GM23248 (cell line): ENCODE measurements around the gene OS9. TPM values are rescaled to one million over a fixed set of nuclear protein-coding genes. Genes with fewer than 3 reads are reported as not detected.

Experiments used
- DNase-seq: peaks from one replicate; pipeline ENCODE4 v3.0.0-alpha.2; 2015
- H2AFZ ChIP-seq: fragments of 200-600 bp; sonication (generic); 2 replicates; pipeline ENCODE4 v1.6.1; 2016; ENCODE audit warnings: antibody characterized with exemption
- H3F3A ChIP-seq: fragments of 200-600 bp; sonication (generic); 2 replicates; pipeline ENCODE4 v1.6.1; 2016; ENCODE audit warnings: mild to moderate bottlenecking, antibody characterized with exemption, mixed run types; ENCODE audit not compliant: insufficient read depth
- H3K27ac ChIP-seq: fragments of 200-600 bp; sonication (generic); 2 replicates; pipeline ENCODE4 v1.5.1; 2016; ENCODE audit warnings: mild to moderate bottlenecking
- H3K27me3 ChIP-seq: fragments of 200-600 bp; sonication (generic); replicated peaks from 2 replicates; pipeline ENCODE4 v1.6.1; 2016; ENCODE audit warnings: mild to moderate bottlenecking; ENCODE audit not compliant: insufficient read depth
- H3K36me3 ChIP-seq: fragments of 200-600 bp; sonication (generic); 2 replicates; pipeline ENCODE4 v1.6.1; 2016; ENCODE audit warnings: low read depth, mild to moderate bottlenecking
- H3K4me1 ChIP-seq: fragments of 200-600 bp; sonication (generic); 2 replicates; pipeline ENCODE4 v1.6.1; 2016; ENCODE audit warnings: mild to moderate bottlenecking; ENCODE audit not compliant: insufficient read depth
- H3K4me2 ChIP-seq: fragments of 200-600 bp; sonication (generic); one replicate; pipeline ENCODE4 v1.6.1; 2016; ENCODE audit warnings: mild to moderate bottlenecking; ENCODE audit not compliant: unreplicated experiment
- H3K4me3 ChIP-seq: fragments of 200-600 bp; sonication (generic); 2 replicates; pipeline ENCODE4 v1.5.1; 2016; ENCODE audit warnings: mild to moderate bottlenecking
- H3K79me2 ChIP-seq: fragments of 200-600 bp; sonication (generic); 2 replicates; pipeline ENCODE4 v1.6.1; 2016; ENCODE audit warnings: mild to moderate bottlenecking; ENCODE audit not compliant: insufficient read depth
- H3K9ac ChIP-seq: fragments of 200-600 bp; sonication (generic); 2 replicates; pipeline ENCODE4 v1.6.1; 2016; ENCODE audit warnings: mild to moderate bottlenecking
- H3K9me2 ChIP-seq: fragments of 200-600 bp; sonication (generic); 2 replicates; pipeline ENCODE4 v1.6.1; 2016; ENCODE audit warnings: mixed run types, mild to moderate bottlenecking, moderate library complexity; ENCODE audit not compliant: insufficient read depth
- H3K9me3 ChIP-seq: fragments of 200-600 bp; sonication (generic); one replicate; pipeline ENCODE4 v1.6.1; 2017; ENCODE audit warnings: low read depth
- H4K20me1 ChIP-seq: fragments of 200-600 bp; sonication (generic); 2 replicates; pipeline ENCODE4 v1.6.0; 2016; ENCODE audit not compliant: insufficient read depth
- EZH2 ChIP-seq: fragments of 200-600 bp; sonication (generic); IDR thresholded peaks from 2 replicates; pipeline ENCODE4 v1.6.1; 2018; ENCODE audit warnings: antibody characterized with exemption, mild to moderate bottlenecking; ENCODE audit not compliant: insufficient read depth, poor library complexity, severe bottlenecking
- EZH2phosphoT487 ChIP-seq: fragments of 200-600 bp; sonication (generic); IDR thresholded peaks from 2 replicates; pipeline ENCODE4 v1.6.1; 2018; ENCODE audit warnings: antibody characterized with exemption, moderate library complexity, mild to moderate bottlenecking, low read depth; ENCODE audit not compliant: insufficient read depth
- WGBS, 2 experiments: methylation state at CpG; one replicate each; pipeline ENCODE4 v1.1.6; 2015 to 2017; ENCODE audit warnings: low lambda C conversion rate in 2 of 2, low coverage in 1 of 2; ENCODE audit errors: missing lambda C conversion rate in 2 of 2; 5-methylcytosine and 5-hydroxymethylcytosine counted together
- in situ Hi-C: fragments of 300-500 bp; cut with MboI; formaldehyde crosslinking; loops from 2 replicates; pipeline ENCODE4 v1.15.0; 2020
- polyA plus RNA-seq: library from polyadenylated mRNA; unstranded; fragments of >200 nt; fragmentation: Nextera tagmentation; extraction: Ambion mirVana; gene quantifications from 2 replicates; pipeline ENCODE4 v1.2.1, GENCODE V29; 2016
- total RNA-seq: library from RNA; depleted of rRNA; stranded (reverse); fragments of >200 nt; shearing (Covaris generic); gene quantifications from 2 replicates; pipeline ENCODE4 v1.2.3, GENCODE V29; 2014

Gene OS9
- total and polyA plus RNA-seq, 2 experiments from 2014 or later: 186 to 329 TPM

- Histone ChIP-seq H3K9me3 (no peaks in the 10 kb centered on the region), H3K4me3 (no peak overlapping the region), H2AFZ (no peak overlapping the region), H3K9me2 (no peaks in the 10 kb centered on the region), H3K9ac (no peak overlapping the region), H3K79me2 (peaks cover 18% of the 10 kb centered on the region), H3K4me1 (peaks cover 8% of the 10 kb centered on the region), H4K20me1 (no peaks in the 10 kb centered on the region), H3F3A (no peaks in the 10 kb centered on the region), H3K27me3 (no peaks in the 10 kb centered on the region), H3K4me2 (no peak overlapping the region), H3K27ac (no peak overlapping the region), H3K36me3 (peaks cover 14% of the 10 kb centered on the region; the same call in 1 of the 2 replicates)
- in situ Hi-C loops: no loop called here
- no peak for DNase-seq
- TF ChIP-seq EZH2phosphoT487: no peak
- 93 to 97% methylated on average over 11 of the region's 11 CpGs for WGBS, 2 experiments
Measured at GRCh38 chr12:57695770-57696432, 2.0 kb downstream of the OS9 start.

GRCh38 chr12:57697076-57697475, 3.1 kb downstream of the OS9 start:
- H3K27ac ChIP-seq: no peak overlapping the region
- H3K4me1 ChIP-seq: peaks cover 8% of the 10 kb centered on the region
- DNase-seq: no peak
- no peak overlapping the region for H3K4me2 ChIP-seq
- H3K4me3 ChIP-seq: no peak overlapping the region
- no peaks in the 10 kb centered on the region for H4K20me1 ChIP-seq
- H3K79me2 ChIP-seq: peaks cover 18% of the 10 kb centered on the region
- no peaks in the 10 kb centered on the region for H3F3A ChIP-seq
- H2AFZ ChIP-seq: no peak overlapping the region
- H3K9ac ChIP-seq: no peak overlapping the region
- peaks cover 14% of the 10 kb centered on the region; the same call in 1 of the 2 replicates for H3K36me3 ChIP-seq
- in situ Hi-C loops: no loop called here
- no peaks in the 10 kb centered on the region for H3K9me2 ChIP-seq
- H3K27me3 ChIP-seq: no peaks in the 10 kb centered on the region
- no peaks in the 10 kb centered on the region for H3K9me3 ChIP-seq
- TF ChIP-seq EZH2 (no peak), EZH2phosphoT487 (no peak)
- WGBS, 2 experiments: 100% methylated on average over 1 of the region's 1 CpG

- Histone ChIP-seq H2AFZ (no peak overlapping the region), H3K9me2 (no peaks in the 10 kb centered on the region), H4K20me1 (no peaks in the 10 kb centered on the region), H3K27ac (no peak overlapping the region), H3K9ac (no peak overlapping the region), H3K9me3 (no peaks in the 10 kb centered on the region), H3K4me2 (no peak overlapping the region), H3K27me3 (no peaks in the 10 kb centered on the region), H3K36me3 (peaks cover 20% of the 10 kb centered on the region), H3K4me3 (no peak overlapping the region), H3F3A (no peaks in the 10 kb centered on the region), H3K79me2 (peaks cover 18% of the 10 kb centered on the region), H3K4me1 (peaks cover 8% of the 10 kb centered on the region)
- DNase-seq: no peak
- TF ChIP-seq EZH2 (no peak), EZH2phosphoT487 (no peak)
- WGBS, 2 experiments: 83 to 86% methylated on average over 3 of the region's 3 CpGs
- in situ Hi-C loops: no loop called here
Measured at GRCh38 chr12:57698414-57698813, 4.5 kb downstream of the OS9 start.

- H4K20me1 ChIP-seq: no peaks in the 10 kb centered on the region
- peaks cover 6% of the 10 kb centered on the region for H3K79me2 ChIP-seq
- DNase-seq: no peak
- no peaks in the 10 kb centered on the region for H3K27me3 ChIP-seq
- TF ChIP-seq EZH2phosphoT487 (no peak), EZH2 (no peak)
- no peak overlapping the region for H3K9ac ChIP-seq
- no peak overlapping the region for H3K27ac ChIP-seq
- H3K9me3 ChIP-seq: no peaks in the 10 kb centered on the region
- no peak overlapping the region for H2AFZ ChIP-seq
- no peaks in the 10 kb centered on the region for H3F3A ChIP-seq
- 0 out of 2 replicates have a peak, but pooled peaks cover under 1% of the 10 kb centered on the region for H3K4me1 ChIP-seq
- WGBS, 2 experiments: 94 to 96% methylated on average over 2 of the region's 2 CpGs
- no peaks in the 10 kb centered on the region for H3K9me2 ChIP-seq
- in situ Hi-C loops: no loop called here
- H3K36me3 ChIP-seq: peaks cover 31% of the 10 kb centered on the region
- no peak overlapping the region for H3K4me2 ChIP-seq
- H3K4me3 ChIP-seq: no peak overlapping the region
Measured at GRCh38 chr12:57700317-57700716, 6.4 kb downstream of the OS9 start.

- Histone ChIP-seq H3K27me3 (no peaks in the 10 kb centered on the region), H2AFZ (no peak overlapping the region), H3K27ac (no peak overlapping the region), H3K4me3 (no peak overlapping the region), H3K4me1 (no peaks in the 10 kb centered on the region), H3K4me2 (no peak overlapping the region), H3F3A (no peaks in the 10 kb centered on the region), H4K20me1 (no peaks in the 10 kb centered on the region), H3K9me3 (no peaks in the 10 kb centered on the region), H3K36me3 (peaks cover 25% of the 10 kb centered on the region), H3K79me2 (no peaks in the 10 kb centered on the region), H3K9ac (no peak overlapping the region), H3K9me2 (no peaks in the 10 kb centered on the region)
- DNase-seq: no peak
- in situ Hi-C loops: no loop called here
- TF ChIP-seq EZH2: no peak
- no peak for TF ChIP-seq EZH2phosphoT487
- 91 to 96% methylated on average over 3 of the region's 3 CpGs for WGBS, 2 experiments
Measured at GRCh38 chr12:57707250-57707649, 13.3 kb downstream of the OS9 start.
